A673 (cell line): Measurements from ENCODE around the gene OCEL1. TPM values are rescaled to one million over a fixed set of nuclear protein-coding genes. Genes with fewer than 3 reads are reported as not detected.

Experiments used
- BruUV-seq: library from RNA; stranded (reverse); fragments of 400-500 nt; replicated peaks from 2 replicates; lab custom pipeline; 2021; lab: Mats Ljungman, UMichigan
- CTCF ChIA-PET: fragments of 300-600 bp; sonication (Branson Sonifier 250); formaldehyde crosslinking; loops from one replicate; lab custom pipeline; 2022; ENCODE audit warnings: antibody characterized with exemption; lab: Charles Lee
- POLR2A ChIA-PET: fragments of 300-600 bp; sonication (Branson Sonifier 250); formaldehyde crosslinking; loops from one replicate; lab custom pipeline; 2022; ENCODE audit warnings: antibody characterized with exemption; ENCODE audit not compliant: low non-redundant PET; lab: Charles Lee
- DNase-seq: peaks from one replicate; pipeline ENCODE4 v3.0.0-alpha.2; 2015; ENCODE audit warnings: low spot score
- H3K27ac ChIP-seq: fragments of 200-600 bp; sonication (generic); 2 replicates; pipeline ENCODE4 v1.5.1; 2016; ENCODE audit warnings: mixed run types, low read depth, mild to moderate bottlenecking, mixed read lengths, antibody characterized with exemption, low read length; ENCODE audit not compliant: poor library complexity, severe bottlenecking
- H3K27me3 ChIP-seq: fragments of 200-600 bp; sonication (generic); replicated peaks from 2 replicates; pipeline ENCODE4 v1.6.1; 2017; ENCODE audit warnings: mixed run types, low read depth, mild to moderate bottlenecking, mixed read lengths, antibody characterized with exemption, low read length; ENCODE audit not compliant: insufficient read depth, poor library complexity
- H3K36me3 ChIP-seq: fragments of 200-600 bp; sonication (generic); 2 replicates; pipeline ENCODE4 v1.6.1; 2016; ENCODE audit warnings: mixed run types, mild to moderate bottlenecking, mixed read lengths, antibody characterized with exemption, low read length; ENCODE audit not compliant: insufficient read depth, poor library complexity, severe bottlenecking
- H3K4me1 ChIP-seq: fragments of 200-600 bp; sonication (generic); 2 replicates; pipeline ENCODE4 v1.6.1; 2017; ENCODE audit warnings: mixed run types, mild to moderate bottlenecking, mixed read lengths, antibody characterized with exemption, low read length; ENCODE audit not compliant: insufficient read depth, poor library complexity, severe bottlenecking
- H3K4me3 ChIP-seq: fragments of 200-600 bp; sonication (generic); 2 replicates; pipeline ENCODE4 v1.5.1; 2016; ENCODE audit warnings: low read depth, mixed run types, mild to moderate bottlenecking, mixed read lengths, low read length; ENCODE audit not compliant: poor library complexity, severe bottlenecking
- H3K9me3 ChIP-seq: fragments of 200-600 bp; sonication (generic); 2 replicates; pipeline ENCODE4 v1.6.1; 2016; ENCODE audit warnings: mixed run types, low read depth, mild to moderate bottlenecking, mixed read lengths, antibody characterized with exemption, low read length; ENCODE audit not compliant: poor library complexity, severe bottlenecking
- EZH2 ChIP-seq: fragments of 200-600 bp; sonication (generic); IDR thresholded peaks from 2 replicates; pipeline ENCODE4 v1.6.1; 2017; ENCODE audit warnings: borderline replicate concordance, low read depth, mild to moderate bottlenecking, mixed read lengths, antibody characterized with exemption, low read length; ENCODE audit not compliant: poor library complexity, severe bottlenecking
- intact Hi-C: fragments of 100-400 bp; cut with micrococcal nuclease; formaldehyde crosslinking; loops from one replicate; pipeline ENCODE4 v1.10.0; 2022; ENCODE audit not compliant: unreplicated experiment
- total RNA-seq: library from RNA; stranded (reverse); gene quantifications from 2 replicates; pipeline ENCODE4 v1.2.3, GENCODE V29; 2021
- TF ChIP-seq, protein P1 (sequence below): fragments of 300-800, 200-600 bp; sonication (generic); conservative IDR thresholded peaks from 2 replicates; pipeline ENCODE4 v1.5.1; 2017; ENCODE audit warnings: low read depth, mild to moderate bottlenecking, antibody characterized with exemption, low read length, moderate library complexity, mixed read lengths

The OCEL1 gene
- total RNA-seq, 1 experiment from 2014 or later, result 8.2 TPM

DNA sequence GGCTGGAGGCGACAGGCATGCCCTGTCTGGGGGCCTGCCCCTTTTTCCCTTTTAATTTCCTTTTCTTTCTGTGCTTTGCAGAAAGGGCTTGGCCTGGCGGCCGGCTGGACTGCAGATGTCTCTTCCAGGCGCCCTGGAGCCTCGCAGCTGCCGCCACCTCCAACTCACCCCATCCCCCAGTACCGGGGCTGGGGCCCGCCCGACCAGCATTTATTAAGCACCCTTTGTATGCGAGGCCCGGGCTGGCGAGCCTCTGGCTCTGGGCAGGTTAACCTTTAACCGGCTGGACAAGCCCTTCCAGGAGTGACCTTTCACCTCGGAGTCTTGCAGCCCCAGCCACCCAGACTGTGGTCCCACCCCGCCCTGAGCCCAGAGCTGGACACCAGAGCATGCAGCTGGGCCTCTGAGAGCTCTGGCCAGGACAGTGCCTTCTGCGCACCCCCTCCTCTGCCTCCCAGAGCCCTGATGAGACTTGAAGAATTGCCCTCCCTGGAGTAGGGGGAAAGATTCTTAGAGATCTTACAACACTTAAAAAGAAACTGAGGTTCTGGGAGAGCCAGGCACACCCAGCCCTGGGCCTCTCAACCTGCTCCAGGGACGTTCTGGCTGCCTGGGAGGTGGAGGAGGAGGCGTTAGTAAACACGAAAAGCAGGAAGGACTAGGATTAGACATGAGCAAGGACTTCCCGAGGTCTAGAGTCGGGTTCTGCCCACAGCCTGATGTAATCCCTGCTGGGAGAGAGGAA is 20.8 kb downstream of the OCEL1 start:
- DNase-seq, result peak; percentile 49
- ChIA-PET CTCF (no interaction called here), POLR2A (no interaction called here)
- Histone ChIP-seq H3K4me1 (peaks cover 12% of the 10 kb centered on the region), H3K27ac (peak overlapping the region; percentile 65), H3K27me3 (no peaks in the 10 kb centered on the region), H3K9me3 (no peaks in the 10 kb centered on the region), H3K36me3 (no peaks in the 10 kb centered on the region), H3K4me3 (peak overlapping the region; percentile 66)
- TF ChIP-seq, protein P1, sequence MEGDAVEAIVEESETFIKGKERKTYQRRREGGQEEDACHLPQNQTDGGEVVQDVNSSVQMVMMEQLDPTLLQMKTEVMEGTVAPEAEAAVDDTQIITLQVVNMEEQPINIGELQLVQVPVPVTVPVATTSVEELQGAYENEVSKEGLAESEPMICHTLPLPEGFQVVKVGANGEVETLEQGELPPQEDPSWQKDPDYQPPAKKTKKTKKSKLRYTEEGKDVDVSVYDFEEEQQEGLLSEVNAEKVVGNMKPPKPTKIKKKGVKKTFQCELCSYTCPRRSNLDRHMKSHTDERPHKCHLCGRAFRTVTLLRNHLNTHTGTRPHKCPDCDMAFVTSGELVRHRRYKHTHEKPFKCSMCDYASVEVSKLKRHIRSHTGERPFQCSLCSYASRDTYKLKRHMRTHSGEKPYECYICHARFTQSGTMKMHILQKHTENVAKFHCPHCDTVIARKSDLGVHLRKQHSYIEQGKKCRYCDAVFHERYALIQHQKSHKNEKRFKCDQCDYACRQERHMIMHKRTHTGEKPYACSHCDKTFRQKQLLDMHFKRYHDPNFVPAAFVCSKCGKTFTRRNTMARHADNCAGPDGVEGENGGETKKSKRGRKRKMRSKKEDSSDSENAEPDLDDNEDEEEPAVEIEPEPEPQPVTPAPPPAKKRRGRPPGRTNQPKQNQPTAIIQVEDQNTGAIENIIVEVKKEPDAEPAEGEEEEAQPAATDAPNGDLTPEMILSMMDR, result no peak
- no peak for TF ChIP-seq EZH2
- intact Hi-C loops, result no loop called here
- BruUV-seq, result no TSS peak

DNA sequence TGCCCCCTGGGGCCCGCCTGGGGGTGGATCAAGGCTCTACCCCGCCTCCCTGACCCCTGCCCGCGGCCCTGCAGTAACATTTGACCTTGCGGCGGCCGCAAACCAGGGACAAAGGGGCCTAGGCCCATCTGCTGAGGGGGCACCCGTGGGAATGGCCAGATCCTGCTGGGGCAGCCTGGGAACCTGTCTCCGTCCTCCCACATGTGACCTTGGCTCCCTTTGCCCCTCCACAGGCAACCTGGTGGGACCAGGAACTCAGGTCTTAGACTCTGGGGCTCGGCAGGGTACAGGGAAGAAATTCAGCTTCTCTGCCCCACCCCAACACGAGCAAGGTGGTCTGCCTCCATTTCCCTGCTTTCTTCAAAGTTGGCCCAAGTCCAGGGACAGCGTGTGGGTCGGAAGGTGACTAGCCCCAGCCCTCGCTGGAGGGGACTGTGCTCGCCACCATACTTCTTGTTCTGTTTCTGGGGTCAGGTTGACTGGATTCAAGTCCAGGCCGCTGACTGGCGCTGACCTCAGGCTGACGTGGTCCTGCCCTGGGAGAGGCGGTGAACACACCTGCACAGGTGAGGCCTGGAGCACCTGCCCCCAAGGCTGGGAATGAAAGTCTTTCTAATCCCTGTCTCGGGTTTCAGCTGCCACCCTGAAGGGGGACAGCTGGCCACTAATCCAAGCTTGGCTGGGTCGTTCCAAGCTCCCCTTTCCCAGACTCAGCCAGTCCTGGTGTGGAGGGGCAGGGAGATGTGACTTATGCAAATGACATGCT is 22.2 kb downstream of the OCEL1 start:
- no peak overlapping the region for H3K4me3 ChIP-seq
- ChIA-PET CTCF (no interaction called here), POLR2A (no interaction called here)
- no peak for TF ChIP-seq EZH2
- TF ChIP-seq, protein P1, result no peak
- H3K9me3 ChIP-seq, result no peaks in the 10 kb centered on the region
- no peak for DNase-seq
- no TSS peak for BruUV-seq
- intact Hi-C loops, result no loop called here
- H3K27me3 ChIP-seq, result no peaks in the 10 kb centered on the region
- H3K4me1 ChIP-seq, result peaks cover 12% of the 10 kb centered on the region
- no peaks in the 10 kb centered on the region for H3K36me3 ChIP-seq
- H3K27ac ChIP-seq, result no peak overlapping the region

DNA sequence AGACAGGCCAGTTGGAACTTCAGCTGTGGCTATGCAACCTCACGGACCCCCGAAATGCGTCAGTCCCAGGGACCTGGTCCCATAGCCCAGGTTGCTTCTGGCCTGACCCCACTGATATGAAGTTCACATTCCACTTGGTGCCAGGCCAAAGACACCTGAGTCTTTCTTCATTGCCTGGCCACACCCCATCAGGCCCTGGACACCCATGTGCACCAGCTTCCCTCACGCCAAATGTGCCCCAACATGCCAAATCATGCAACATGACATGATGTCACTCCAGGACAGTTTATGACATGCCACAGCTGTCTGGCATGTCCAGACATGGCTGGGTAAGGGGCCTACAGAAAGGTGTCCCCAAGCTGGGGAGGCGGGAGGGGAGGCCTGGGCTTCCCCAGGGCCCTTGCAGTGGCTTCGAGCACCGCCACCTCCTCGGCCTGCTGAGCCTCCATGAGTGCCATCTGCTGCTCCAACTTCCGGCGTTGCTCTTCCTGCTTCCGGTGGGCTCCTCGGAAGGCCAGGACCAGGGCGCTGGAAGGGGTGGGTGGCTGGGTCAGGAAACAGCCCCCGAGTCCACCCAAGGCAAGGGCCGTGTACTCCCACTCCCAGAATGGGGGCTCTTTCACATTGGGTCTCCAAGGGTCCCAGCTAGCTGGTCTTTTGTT is 24.0 kb downstream of the OCEL1 start:
- DNase-seq, result no peak
- no TSS peak for BruUV-seq
- Histone ChIP-seq H3K36me3 (no peaks in the 10 kb centered on the region), H3K27ac (no peak overlapping the region), H3K4me3 (no peak overlapping the region), H3K27me3 (no peaks in the 10 kb centered on the region), H3K4me1 (peaks cover 12% of the 10 kb centered on the region), H3K9me3 (no peaks in the 10 kb centered on the region)
- intact Hi-C loops, result no loop called here
- CTCF ChIA-PET, result interaction anchor here (0.6 kb wide), 2 partner anchors 193 to 528 kb away, joined by 3 to 4 read pairs; no protein-coding TSS in a partner anchor
- POLR2A ChIA-PET, result no interaction called here
- TF ChIP-seq EZH2, result no peak
- TF ChIP-seq, protein P1, result no peak
